Gastroesophageal sphincter (tissue), 4 donors: Measurements from ENCODE around the gene INPP5E. TPM values are rescaled to one million over a fixed set of nuclear protein-coding genes. Genes with fewer than 3 reads are reported as not detected.

Experiments
- ATAC-seq: fragments of 150-250 bp; one replicate; pipeline ENCODE4 v1.9.1; 2016; ENCODE audit warnings: mild to moderate bottlenecking, moderate library complexity
- H3K27ac ChIP-seq, 4 donors: fragments of 200-600 bp; sonication (generic) in 3 of 4; 1 replicate in 3 of 4; 2 replicates in 1 of 4; pipeline ENCODE4 v1.5.1; 2016 to 2019
- H3K27me3 ChIP-seq: fragments of 200-600 bp; sonication (generic); one replicate; pipeline ENCODE4 v1.5.1; 2019
- H3K36me3 ChIP-seq, 2 donors: fragments of 200-600 bp; sonication (generic); one replicate each; pipeline ENCODE4 v1.5.1; 2019; ENCODE audit warnings: control low read depth in 1 of 2
- H3K4me1 ChIP-seq, 3 donors: fragments of 200-600 bp; sonication (generic); 1 replicate in 2 of 3; 2 replicates in 1 of 3; pipeline ENCODE4 v1.5.1; 2016 to 2019; ENCODE audit warnings: control low read depth in 2 of 3
- H3K4me3 ChIP-seq, 2 donors: fragments of 200-600 bp; sonication (generic); one replicate each; pipeline ENCODE4 v1.5.1; 2019; ENCODE audit warnings: mild to moderate bottlenecking in 1 of 2, moderate library complexity in 1 of 2
- H3K9me3 ChIP-seq, 3 donors: fragments of 200-600 bp; sonication (generic); one replicate each; pipeline ENCODE4 v1.5.1; 2017 to 2019; ENCODE audit warnings: control low read depth in 2 of 3
- EP300 ChIP-seq: sonication (generic); formaldehyde crosslinking; IDR thresholded peaks from one replicate; pipeline ENCODE4 v1.6.1; 2017; ENCODE audit warnings: antibody characterized with exemption, mild to moderate bottlenecking
- POLR2A ChIP-seq, 2 donors: fragments of 450-650 bp; IDR thresholded peaks; one replicate each; pipeline ENCODE4 v1.6.1; 2017; ENCODE audit warnings: antibody characterized with exemption in 2 of 2, mild to moderate bottlenecking in 2 of 2, moderate library complexity in 1 of 2
- POLR2AphosphoS5 ChIP-seq: sonication (generic); formaldehyde crosslinking; IDR thresholded peaks from one replicate; pipeline ENCODE4 v1.6.1; 2017; ENCODE audit warnings: antibody characterized with exemption
- WGBS, 2 donors: methylation state at CpG; one replicate each; pipeline ENCODE4 v1.1.5; 2018; ENCODE audit warnings: low coverage in 1 of 2; 5-methylcytosine and 5-hydroxymethylcytosine counted together
- total RNA-seq, 4 donors: library from RNA; depleted of rRNA; stranded (reverse); fragments of >200 nt; gene quantifications; one replicate each; pipeline ENCODE4 v1.1.0, GENCODE V29; 2016
- TF ChIP-seq, protein P1 (sequence below), 4 experiments: fragments of 200-600 bp in 2 of 4; fragments of 450-650 bp in 2 of 4; sonication (generic) in 1 of 4; IDR thresholded peaks; one replicate each; pipeline ENCODE4 v1.5.1; 2017 to 2019; ENCODE audit warnings: antibody characterized with exemption in 4 of 4, mild to moderate bottlenecking in 2 of 4, moderate library complexity in 2 of 4

Gene INPP5E
- total RNA-seq, 4 donors from 2014 or later: 7.2 to 13.1 (median 10.0) TPM

- H3K4me3 ChIP-seq: no peak overlapping the region
- 80 to 87% methylated on average over 1 to 3 of the region's 21 CpGs for WGBS, 2 donors
- peaks cover 0 to 16% (median 10%) of the 10 kb centered on the region in 3 donors for H3K4me1 ChIP-seq
- H3K27me3 ChIP-seq: no peaks in the 10 kb centered on the region
- no peak for TF ChIP-seq EP300
- TF ChIP-seq POLR2AphosphoS5: no peak
- TF ChIP-seq, protein P1, sequence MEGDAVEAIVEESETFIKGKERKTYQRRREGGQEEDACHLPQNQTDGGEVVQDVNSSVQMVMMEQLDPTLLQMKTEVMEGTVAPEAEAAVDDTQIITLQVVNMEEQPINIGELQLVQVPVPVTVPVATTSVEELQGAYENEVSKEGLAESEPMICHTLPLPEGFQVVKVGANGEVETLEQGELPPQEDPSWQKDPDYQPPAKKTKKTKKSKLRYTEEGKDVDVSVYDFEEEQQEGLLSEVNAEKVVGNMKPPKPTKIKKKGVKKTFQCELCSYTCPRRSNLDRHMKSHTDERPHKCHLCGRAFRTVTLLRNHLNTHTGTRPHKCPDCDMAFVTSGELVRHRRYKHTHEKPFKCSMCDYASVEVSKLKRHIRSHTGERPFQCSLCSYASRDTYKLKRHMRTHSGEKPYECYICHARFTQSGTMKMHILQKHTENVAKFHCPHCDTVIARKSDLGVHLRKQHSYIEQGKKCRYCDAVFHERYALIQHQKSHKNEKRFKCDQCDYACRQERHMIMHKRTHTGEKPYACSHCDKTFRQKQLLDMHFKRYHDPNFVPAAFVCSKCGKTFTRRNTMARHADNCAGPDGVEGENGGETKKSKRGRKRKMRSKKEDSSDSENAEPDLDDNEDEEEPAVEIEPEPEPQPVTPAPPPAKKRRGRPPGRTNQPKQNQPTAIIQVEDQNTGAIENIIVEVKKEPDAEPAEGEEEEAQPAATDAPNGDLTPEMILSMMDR (IDR thresholded peaks at IDR 0.05): no peak
- TF ChIP-seq POLR2A (IDR thresholded peaks at IDR 0.05): no peak
- no peak overlapping the region for H3K27ac ChIP-seq
- peak; percentile 69 for ATAC-seq
- no peaks in the 10 kb centered on the region for H3K9me3 ChIP-seq
- H3K36me3 ChIP-seq: peaks cover 0 to 88% of the 10 kb centered on the region in 2 donors
These were observed 45.2 kb downstream of the INPP5E start for GRCh38 chr9:136394312-136395019.

- Histone ChIP-seq H3K9me3 (no peaks in the 10 kb centered on the region), H3K36me3 (peaks cover 0 to 97% of the 10 kb centered on the region in 2 donors), H3K4me3 (no peak overlapping the region), H3K27ac (no peak overlapping the region), H3K27me3 (no peaks in the 10 kb centered on the region), H3K4me1 (peaks cover 0 to 7% (median 2%) of the 10 kb centered on the region in 3 donors)
- no CpG with 5 or more reads among the region's 17 CpGs for WGBS, 2 donors
- TF ChIP-seq EP300 (no peak), POLR2AphosphoS5 (no peak), POLR2A (IDR thresholded peaks at IDR 0.05) (no peak)
- TF ChIP-seq, protein P1 (IDR thresholded peaks at IDR 0.05): no peak
- no peak for ATAC-seq
These were observed 46.1 kb downstream of the INPP5E start for GRCh38 chr9:136393531-136393930.

DNA sequence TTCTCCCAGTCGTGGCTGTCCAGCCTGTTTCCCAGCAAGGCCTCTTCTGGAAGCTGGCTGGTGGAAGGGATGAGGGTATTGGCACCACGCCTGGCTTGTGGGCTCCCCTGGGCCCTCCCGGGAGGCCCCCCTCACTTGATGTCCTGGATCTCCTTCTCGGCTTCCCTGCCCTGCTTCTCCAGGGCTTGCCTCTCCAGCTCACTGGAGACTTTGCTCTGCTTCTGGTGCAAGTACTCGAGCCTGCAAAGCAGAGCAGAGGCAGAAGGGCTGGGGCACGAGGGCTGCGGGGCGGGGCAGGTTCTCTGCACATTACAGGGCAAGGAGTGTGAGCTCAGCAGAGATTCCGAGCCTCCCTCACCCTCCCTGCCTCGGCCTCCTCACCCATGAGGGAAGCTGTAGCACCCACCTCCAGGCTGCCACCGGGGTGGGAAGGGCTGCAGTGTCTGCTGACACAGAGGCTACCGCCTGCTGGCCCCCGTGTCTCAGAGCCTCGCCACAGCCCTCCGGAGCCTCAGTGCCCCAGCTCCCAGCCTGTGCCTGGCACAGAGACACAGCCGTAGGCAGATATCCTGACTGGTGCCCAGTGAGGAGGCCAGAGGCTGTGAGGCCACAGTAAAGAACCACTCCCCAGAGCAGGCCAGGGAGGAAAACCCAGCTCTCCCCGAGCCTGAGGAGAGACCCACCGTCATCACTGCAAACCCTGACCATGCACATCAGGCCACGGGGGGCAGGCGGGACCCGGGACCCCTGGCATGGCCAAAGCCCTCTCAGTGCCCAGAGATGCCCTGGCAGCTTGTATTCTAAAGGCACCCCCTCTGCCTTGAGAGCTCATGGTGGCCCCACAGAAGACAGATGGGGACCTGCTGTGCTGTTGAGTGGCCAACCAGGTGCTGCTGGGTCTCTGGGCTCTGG is 46.9 kb downstream of the INPP5E start:
- no peak overlapping the region for H3K27ac ChIP-seq
- peaks cover 0 to 97% of the 10 kb centered on the region in 2 donors for H3K36me3 ChIP-seq
- peak; percentile 23 for ATAC-seq
- no peak overlapping the region for H3K4me3 ChIP-seq
- no peaks in the 10 kb centered on the region for H3K27me3 ChIP-seq
- H3K9me3 ChIP-seq: no peaks in the 10 kb centered on the region
- WGBS, 2 donors: 60 to 90% methylated on average over 1 to 2 of the region's 21 CpGs
- TF ChIP-seq POLR2A (IDR thresholded peaks at IDR 0.05): no peak
- TF ChIP-seq, protein P1 (IDR thresholded peaks at IDR 0.05): no peak
- TF ChIP-seq POLR2AphosphoS5: no peak
- no peak for TF ChIP-seq EP300
- H3K4me1 ChIP-seq: no peaks in the 10 kb centered on the region

DNA sequence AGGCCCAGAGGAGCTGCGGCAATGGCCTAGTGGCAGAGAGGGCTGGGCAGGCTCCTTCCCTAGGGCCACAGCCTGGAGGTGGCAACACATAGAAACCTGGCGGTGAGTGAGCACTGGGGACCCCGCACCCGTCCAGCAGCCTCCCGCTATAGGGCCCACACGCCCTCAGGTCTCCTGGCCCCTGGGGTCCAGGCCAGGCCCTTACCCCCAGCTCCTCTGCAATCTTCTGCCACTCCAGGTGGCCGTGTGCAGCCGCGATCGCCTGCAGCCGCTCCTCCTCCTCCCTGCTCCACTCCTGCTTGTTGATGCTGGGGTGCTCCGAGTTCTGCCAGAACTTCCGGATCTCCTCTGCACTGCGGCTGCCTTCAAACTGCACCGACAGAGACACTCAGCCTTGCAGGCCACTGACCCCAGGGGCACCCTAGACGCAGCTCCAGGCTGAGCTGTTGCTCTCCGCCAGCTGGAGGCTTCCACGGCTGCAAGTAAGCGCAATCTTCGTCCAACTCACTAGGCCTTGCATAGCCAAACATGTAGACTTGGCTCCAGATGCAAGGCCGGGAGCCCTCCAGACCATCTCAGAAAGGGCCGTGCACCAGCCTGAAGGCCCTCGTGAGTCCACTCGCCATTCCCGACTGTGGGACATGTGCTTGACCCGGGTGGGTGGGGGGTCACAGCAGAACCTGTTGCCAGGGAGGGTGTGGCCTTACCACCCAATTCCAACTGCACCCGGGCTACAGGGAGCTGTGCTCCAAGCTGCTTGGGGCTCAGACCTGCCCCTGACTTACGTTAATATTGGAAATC is 47.7 kb downstream of the INPP5E start:
- no peak overlapping the region for H3K4me3 ChIP-seq
- whole genome bisulfite sequencing, 2 donors: 69 to 100% methylated on average over 4 to 9 of the region's 28 CpGs
- no peak overlapping the region for H3K27ac ChIP-seq
- no peak for TF ChIP-seq POLR2A (IDR thresholded peaks at IDR 0.05)
- no peak for TF ChIP-seq POLR2AphosphoS5
- no peak for TF ChIP-seq EP300
- TF ChIP-seq, protein P1 (IDR thresholded peaks at IDR 0.05): no peak
- H3K9me3 ChIP-seq: no peaks in the 10 kb centered on the region
- no peak for ATAC-seq
- no peaks in the 10 kb centered on the region for H3K4me1 ChIP-seq
- peaks cover 0 to 97% of the 10 kb centered on the region in 2 donors for H3K36me3 ChIP-seq
- H3K27me3 ChIP-seq: no peaks in the 10 kb centered on the region
